Measurements from ENCODE around the gene RAP1A. TPM values are rescaled to one million over a fixed set of nuclear protein-coding genes. Genes with fewer than 3 reads are reported as not detected.

RAP1A gene
- polyA plus RNA-seq, 3 donors = 41.2 to 79.1 (median 75.3) TPM

DNA sequence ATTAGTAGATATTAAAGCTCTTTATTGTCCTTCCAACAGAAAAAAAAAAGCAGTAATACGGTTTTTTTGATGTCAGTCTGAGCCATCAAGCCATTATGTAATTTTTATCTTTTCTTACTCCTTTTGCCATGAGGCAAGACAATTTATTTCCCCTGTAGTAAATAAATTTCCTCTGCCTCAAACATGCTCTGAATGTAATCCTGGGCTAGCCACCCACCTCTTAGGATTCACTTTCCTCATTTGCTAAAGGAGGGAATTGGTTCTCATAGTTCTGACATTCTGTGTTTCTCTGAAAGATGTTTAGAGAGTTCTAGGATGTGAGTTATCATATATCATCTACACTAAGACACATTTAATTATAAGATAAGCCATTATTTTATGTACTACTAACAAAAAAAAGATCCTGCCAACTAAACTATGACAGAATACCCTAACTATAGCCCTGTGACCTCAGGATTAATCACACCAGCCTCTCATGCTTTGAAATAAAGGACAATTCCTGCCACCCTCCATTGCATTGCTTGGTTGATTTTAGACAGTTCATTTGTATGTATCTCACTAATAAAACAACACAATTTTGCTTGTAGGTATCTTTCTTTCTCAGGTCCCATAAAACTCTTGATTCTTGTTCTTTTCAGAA, 34.0 kb upstream of the RAP1A start:
- no peak overlapping the region for H3K4me3 Mint-ChIP-seq
- no peaks in the 10 kb centered on the region for H3K4me1 Mint-ChIP-seq
- Histone ChIP-seq H2AFZ (ENCODE audit: insufficient read depth, low read depth, low read length, poor library complexity, severe bottlenecking) (no peak overlapping the region), H3K9ac (ENCODE audit: insufficient read depth, low read length, poor library complexity, severe bottlenecking) (no peak overlapping the region), H3K36me3 (replicated peaks in 1 of 2; ENCODE audit: control insufficient read depth in 1 of 2, insufficient read depth in 2 of 2, low read length in 2 of 2) (no peaks in the 10 kb centered on the region), H3K4me1 (ENCODE audit: control insufficient read depth in 1 of 2, insufficient read depth in 2 of 2, low read length in 2 of 2) (no peaks in the 10 kb centered on the region), H3K9me3 (replicated peaks in 1 of 2; ENCODE audit: control insufficient read depth in 1 of 2, insufficient read depth in 1 of 2, low read length in 2 of 2) (no peaks in the 10 kb centered on the region), H3K79me2 (ENCODE audit: insufficient read depth, low read length) (no peaks in the 10 kb centered on the region), H3K27ac (ENCODE audit: low read depth in 1 of 2, low read length in 2 of 2) (no peak overlapping the region), H3K4me2 (replicated peaks; ENCODE audit: extremely low read depth, low read length, poor library complexity, severe bottlenecking) (no peak overlapping the region), H3K4me3 (replicated peaks in 1 of 3; ENCODE audit: low read depth in 2 of 3, low read length in 3 of 3) (no peak overlapping the region), H3K27me3 (ENCODE audit: control insufficient read depth in 2 of 2, insufficient read depth in 2 of 2, low read length in 2 of 2) (no peaks in the 10 kb centered on the region), H4K20me1 (ENCODE audit: insufficient read depth, low read length) (no peaks in the 10 kb centered on the region)
- no peak for DNase-seq
- TF ChIP-seq, protein P1, sequence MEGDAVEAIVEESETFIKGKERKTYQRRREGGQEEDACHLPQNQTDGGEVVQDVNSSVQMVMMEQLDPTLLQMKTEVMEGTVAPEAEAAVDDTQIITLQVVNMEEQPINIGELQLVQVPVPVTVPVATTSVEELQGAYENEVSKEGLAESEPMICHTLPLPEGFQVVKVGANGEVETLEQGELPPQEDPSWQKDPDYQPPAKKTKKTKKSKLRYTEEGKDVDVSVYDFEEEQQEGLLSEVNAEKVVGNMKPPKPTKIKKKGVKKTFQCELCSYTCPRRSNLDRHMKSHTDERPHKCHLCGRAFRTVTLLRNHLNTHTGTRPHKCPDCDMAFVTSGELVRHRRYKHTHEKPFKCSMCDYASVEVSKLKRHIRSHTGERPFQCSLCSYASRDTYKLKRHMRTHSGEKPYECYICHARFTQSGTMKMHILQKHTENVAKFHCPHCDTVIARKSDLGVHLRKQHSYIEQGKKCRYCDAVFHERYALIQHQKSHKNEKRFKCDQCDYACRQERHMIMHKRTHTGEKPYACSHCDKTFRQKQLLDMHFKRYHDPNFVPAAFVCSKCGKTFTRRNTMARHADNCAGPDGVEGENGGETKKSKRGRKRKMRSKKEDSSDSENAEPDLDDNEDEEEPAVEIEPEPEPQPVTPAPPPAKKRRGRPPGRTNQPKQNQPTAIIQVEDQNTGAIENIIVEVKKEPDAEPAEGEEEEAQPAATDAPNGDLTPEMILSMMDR (IDR thresholded peaks at IDR 0.05) = no peak
- no peaks in the 10 kb centered on the region for H3K36me3 Mint-ChIP-seq
- no peak overlapping the region for H3K27ac Mint-ChIP-seq
- H3K27me3 Mint-ChIP-seq (ENCODE audit: low read depth in 3 of 3) = peaks cover 0 to 3% (median 0%) of the 10 kb centered on the region in 3 donors
- WGBS (ENCODE audit: insufficient coverage) = no CpG with 5 or more reads among the region's 1 CpG
- intact Hi-C loops (cut with micrococcal nuclease) = no loop called here
- H3K9me3 Mint-ChIP-seq = no peaks in the 10 kb centered on the region

DNA sequence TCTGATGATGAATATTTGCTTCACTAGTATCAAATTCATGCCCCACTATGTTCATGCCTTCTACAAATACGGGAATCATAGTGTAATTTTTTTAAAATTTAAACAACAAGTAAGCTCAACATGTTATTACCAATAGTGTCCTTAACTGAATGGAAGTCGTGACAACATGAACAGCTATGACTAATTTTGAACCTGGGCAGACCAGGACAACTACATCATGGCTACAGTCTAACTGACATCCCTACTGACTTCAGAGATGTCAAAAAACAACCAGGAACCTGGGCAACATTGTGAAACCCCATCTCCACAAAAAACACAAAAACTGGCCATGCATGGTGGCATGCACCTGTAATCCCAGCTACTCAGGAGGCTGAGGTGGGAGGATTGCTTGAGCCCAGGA, 33.5 kb upstream of the RAP1A start:
- TF ChIP-seq, protein P1 (IDR thresholded peaks at IDR 0.05) = no peak
- WGBS (ENCODE audit: insufficient coverage) = 100% methylated on average over 1 of the region's 2 CpGs
- Histone ChIP-seq H3K36me3 (replicated peaks in 1 of 2; ENCODE audit: control insufficient read depth in 1 of 2, insufficient read depth in 2 of 2, low read length in 2 of 2) (no peaks in the 10 kb centered on the region), H3K27me3 (ENCODE audit: control insufficient read depth in 2 of 2, insufficient read depth in 2 of 2, low read length in 2 of 2) (no peaks in the 10 kb centered on the region), H3K4me1 (ENCODE audit: control insufficient read depth in 1 of 2, insufficient read depth in 2 of 2, low read length in 2 of 2) (no peaks in the 10 kb centered on the region), H3K27ac (ENCODE audit: low read depth in 1 of 2, low read length in 2 of 2) (no peak overlapping the region), H4K20me1 (ENCODE audit: insufficient read depth, low read length) (no peaks in the 10 kb centered on the region), H2AFZ (ENCODE audit: insufficient read depth, low read depth, low read length, poor library complexity, severe bottlenecking) (no peak overlapping the region), H3K9ac (ENCODE audit: insufficient read depth, low read length, poor library complexity, severe bottlenecking) (no peak overlapping the region), H3K4me3 (replicated peaks in 1 of 3; ENCODE audit: low read depth in 2 of 3, low read length in 3 of 3) (no peak overlapping the region), H3K79me2 (ENCODE audit: insufficient read depth, low read length) (no peaks in the 10 kb centered on the region), H3K4me2 (replicated peaks; ENCODE audit: extremely low read depth, low read length, poor library complexity, severe bottlenecking) (no peak overlapping the region), H3K9me3 (replicated peaks in 1 of 2; ENCODE audit: control insufficient read depth in 1 of 2, insufficient read depth in 1 of 2, low read length in 2 of 2) (no peaks in the 10 kb centered on the region)
- intact Hi-C loops (cut with micrococcal nuclease) = no loop called here
- peaks cover 0 to 3% (median 0%) of the 10 kb centered on the region in 3 donors for H3K27me3 Mint-ChIP-seq (ENCODE audit: low read depth in 3 of 3)
- no peak overlapping the region for H3K4me3 Mint-ChIP-seq
- no peaks in the 10 kb centered on the region for H3K36me3 Mint-ChIP-seq
- H3K27ac Mint-ChIP-seq = no peak overlapping the region
- DNase-seq = no peak
- no peaks in the 10 kb centered on the region for H3K4me1 Mint-ChIP-seq
- H3K9me3 Mint-ChIP-seq = no peaks in the 10 kb centered on the region

All from CD14-positive monocyte (primary cell).